HG03175 (cell line): ENCODE results near the gene ACAA1.
"Not testable (repeated sequence)": the region's sequence is repeated elsewhere in the genome, so short reads cannot be mapped to it uniquely, and the experiment has no call there.

ENCODE experiments used
- ATAC-seq: cut with Tn5 transposase; IDR thresholded peaks from one replicate; pipeline ENCODE4 v1.9.1; 2021; ENCODE audit warnings: mild to moderate bottlenecking, moderate library complexity; ENCODE audit not compliant: unreplicated experiment

ACAA1 gene

GRCh38 chr3:38107911-38108648, 28.8 kb downstream of the ACAA1 start:
- no peak for ATAC-seq

DNA sequence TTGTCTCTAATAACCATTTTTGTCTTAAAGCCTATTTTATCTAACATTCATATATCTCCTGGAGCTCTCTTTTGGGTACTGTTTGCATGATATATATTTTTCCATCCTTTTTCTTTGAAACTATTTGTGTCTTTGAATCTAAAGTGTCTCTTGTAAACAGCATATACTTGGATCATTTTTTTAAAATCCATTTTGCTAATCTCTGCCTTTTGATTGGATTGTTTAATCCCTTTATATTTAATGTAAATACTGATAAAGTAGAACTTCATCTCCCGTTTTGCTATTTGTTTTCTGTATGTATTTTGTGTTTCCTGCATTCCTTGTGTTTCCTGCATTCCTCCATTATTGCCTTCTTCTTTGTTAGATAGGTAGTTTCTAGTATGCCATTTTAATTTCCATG, 31.4 kb downstream of the ACAA1 start:
- ATAC-seq = no peak

- ATAC-seq = no peak
Observed at GRCh38 chr3:38102444-38102814, 34.5 kb downstream of the ACAA1 start.

DNA sequence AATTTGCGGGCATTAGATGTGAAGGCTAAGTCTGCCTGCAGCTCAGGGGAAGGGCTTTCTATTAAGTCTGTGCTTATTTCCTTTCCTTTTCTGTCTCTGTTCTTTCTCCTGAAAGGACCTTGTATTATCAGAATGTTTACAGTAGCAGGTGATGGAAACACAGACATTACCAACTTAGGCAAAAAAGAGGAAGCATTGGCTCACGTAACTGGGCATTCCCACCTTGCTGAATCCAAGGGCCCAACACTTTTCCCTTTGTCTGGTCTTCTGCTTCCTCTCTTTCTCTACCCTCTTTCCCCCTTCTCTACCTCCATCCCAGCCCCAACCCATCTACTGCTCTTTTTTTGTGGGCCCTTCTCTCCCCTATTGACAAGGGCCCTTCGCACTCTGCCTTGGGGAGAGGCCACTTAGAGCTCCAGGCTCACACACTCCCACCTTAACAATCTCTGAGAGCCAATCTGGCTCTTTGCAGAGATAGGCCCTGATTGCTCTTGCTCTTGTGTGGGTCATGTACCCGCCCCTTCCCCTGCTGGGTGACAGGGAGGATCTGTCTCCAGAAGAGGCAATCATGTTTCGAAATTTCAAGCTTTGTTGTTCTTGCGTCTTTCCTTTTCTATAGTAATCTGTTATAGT, 35.0 kb downstream of the ACAA1 start:
- no peak for ATAC-seq

DNA sequence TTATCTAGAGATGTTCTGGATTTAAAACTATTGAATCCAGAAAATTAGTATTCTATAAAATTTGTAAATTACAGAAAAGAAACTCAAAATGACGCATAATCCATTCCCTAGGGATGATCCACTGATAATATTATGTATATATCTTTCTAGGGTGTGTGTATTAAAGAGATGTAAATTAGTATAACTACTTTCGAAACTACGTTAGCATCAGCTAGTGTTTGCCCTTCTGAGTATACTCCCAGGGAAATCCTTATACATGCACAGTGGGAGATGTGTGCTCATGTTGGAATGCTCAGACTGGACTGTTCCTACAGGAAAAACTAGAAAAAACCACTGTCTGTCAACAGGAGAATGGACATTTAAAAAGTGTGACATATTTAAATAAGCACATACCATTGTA, 36.4 kb downstream of the ACAA1 start:
- no peak for ATAC-seq

DNA sequence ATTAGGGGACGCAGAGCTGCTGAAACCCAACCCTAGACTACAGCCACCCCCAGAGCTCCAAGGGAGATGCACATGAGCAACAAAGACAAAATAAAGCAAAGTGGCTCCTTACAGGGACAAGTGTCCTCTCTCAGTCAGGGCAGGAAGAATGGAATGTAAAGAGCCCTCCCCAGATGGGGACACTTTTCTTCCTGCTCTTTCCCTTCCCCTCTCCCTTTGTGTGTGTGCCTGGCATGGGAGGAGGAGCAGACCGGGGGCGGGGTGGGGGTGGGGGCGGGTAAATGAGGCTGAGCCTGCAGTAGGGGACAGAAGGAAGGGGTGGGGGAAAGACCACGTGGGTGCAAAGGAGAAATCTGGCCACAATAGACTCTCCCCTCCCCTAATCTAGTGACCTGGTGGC, 37.4 kb downstream of the ACAA1 start:
- ATAC-seq = no peak

GRCh38 chr3:38098376-38098723, 38.6 kb downstream of the ACAA1 start:
- no peak for ATAC-seq

- no peak for ATAC-seq
Observed at GRCh38 chr3:38097446-38098375, 39.2 kb downstream of the ACAA1 start.

GRCh38 chr3:38095669-38096483, 41.1 kb downstream of the ACAA1 start:
- ATAC-seq = no peak

DNA sequence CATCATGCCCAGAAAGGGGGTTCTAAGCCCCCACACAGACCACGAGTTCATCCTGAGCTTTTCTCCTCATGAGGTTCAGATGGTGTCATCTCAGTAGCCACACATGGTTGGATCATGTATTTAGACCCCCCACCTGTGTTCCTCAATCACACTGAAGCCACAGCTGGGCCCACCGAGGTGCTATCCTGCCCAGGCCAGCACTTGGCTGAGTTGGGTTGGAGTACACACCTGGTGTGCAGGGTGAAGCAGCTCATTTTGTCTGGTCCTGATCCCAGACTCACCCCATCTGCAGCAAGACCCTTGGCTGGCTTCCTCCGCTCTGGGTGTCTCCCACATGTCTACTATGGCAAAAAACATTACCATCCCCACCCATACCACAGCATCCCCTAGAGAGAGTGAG, 41.9 kb downstream of the ACAA1 start:
- ATAC-seq = no peak

GRCh38 chr3:38090453-38090852, 46.5 kb downstream of the ACAA1 start:
- ATAC-seq = no peak

GRCh38 chr3:38089163-38089562, 47.8 kb downstream of the ACAA1 start:
- ATAC-seq = no peak

DNA sequence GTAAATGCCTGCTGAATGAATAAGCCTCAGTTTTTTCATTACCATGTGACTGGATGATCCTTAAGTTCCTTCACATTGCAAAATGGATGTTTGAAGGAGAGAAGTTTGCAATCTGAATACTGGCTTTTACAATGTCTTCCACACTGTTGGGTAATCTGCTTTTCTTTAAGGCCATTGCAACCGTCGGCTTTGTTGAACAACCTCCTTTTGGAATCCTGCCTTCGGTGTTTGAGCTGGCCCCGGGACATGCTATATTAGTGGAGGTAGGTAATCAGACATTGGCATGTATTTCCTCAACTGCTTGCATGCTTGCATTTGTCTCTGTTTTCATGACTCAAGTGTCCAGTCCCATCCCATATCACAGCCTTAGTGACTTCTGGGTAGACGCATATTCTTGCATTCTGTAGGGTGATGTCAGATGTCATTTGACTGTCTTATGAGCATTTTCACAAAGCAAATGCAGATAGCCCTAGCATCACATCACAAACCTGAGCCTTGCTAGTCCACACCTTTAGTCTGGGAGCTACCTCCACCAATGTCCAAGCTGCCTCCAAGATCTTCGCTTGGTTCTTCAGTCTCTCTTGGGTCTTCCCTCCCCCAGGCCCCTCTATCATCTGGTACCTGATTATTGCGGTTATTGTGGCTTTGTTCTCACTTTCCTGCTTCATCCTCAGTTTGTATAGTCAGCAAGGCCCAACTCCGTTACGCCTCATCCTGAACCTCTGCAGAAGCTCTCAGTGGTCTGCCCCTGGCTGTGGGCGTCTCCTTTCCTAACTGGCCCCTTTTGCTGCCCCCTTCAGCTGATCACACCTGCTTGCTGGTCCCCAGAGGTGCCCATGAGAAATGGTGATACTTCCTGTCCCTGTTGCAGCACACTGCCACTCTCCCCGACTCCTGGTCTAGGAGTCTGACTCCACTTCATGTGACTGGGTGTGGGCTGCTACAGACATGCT, 48.5 kb downstream of the ACAA1 start:
- no peak for ATAC-seq

- not testable (repeated sequence) for ATAC-seq
Observed at GRCh38 chr3:38087278-38087677, 49.6 kb downstream of the ACAA1 start.

- no peak for ATAC-seq
Observed at GRCh38 chr3:38086496-38086895, 50.4 kb downstream of the ACAA1 start.

DNA sequence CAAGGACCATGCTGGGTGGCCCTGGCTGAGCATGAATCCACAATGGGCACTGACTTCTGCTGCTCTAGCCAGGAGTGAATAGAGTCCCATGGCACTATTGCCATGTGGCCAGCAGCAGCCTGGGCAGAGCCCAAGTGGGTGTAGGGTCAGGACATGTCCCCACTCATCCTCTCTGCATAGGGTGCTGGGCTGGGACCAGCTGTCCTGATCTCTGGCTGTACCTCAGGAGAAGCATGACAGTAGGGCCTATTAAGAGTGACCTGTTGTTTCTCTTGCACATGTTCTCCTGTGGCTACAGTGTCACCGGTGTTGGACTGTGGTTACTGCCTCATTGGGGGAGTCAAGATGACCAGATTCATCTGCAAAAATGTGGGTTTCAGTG, 51.0 kb downstream of the ACAA1 start:
- no peak for ATAC-seq

- ATAC-seq = no peak
Observed at GRCh38 chr3:38085311-38085942, 51.5 kb downstream of the ACAA1 start.

DNA sequence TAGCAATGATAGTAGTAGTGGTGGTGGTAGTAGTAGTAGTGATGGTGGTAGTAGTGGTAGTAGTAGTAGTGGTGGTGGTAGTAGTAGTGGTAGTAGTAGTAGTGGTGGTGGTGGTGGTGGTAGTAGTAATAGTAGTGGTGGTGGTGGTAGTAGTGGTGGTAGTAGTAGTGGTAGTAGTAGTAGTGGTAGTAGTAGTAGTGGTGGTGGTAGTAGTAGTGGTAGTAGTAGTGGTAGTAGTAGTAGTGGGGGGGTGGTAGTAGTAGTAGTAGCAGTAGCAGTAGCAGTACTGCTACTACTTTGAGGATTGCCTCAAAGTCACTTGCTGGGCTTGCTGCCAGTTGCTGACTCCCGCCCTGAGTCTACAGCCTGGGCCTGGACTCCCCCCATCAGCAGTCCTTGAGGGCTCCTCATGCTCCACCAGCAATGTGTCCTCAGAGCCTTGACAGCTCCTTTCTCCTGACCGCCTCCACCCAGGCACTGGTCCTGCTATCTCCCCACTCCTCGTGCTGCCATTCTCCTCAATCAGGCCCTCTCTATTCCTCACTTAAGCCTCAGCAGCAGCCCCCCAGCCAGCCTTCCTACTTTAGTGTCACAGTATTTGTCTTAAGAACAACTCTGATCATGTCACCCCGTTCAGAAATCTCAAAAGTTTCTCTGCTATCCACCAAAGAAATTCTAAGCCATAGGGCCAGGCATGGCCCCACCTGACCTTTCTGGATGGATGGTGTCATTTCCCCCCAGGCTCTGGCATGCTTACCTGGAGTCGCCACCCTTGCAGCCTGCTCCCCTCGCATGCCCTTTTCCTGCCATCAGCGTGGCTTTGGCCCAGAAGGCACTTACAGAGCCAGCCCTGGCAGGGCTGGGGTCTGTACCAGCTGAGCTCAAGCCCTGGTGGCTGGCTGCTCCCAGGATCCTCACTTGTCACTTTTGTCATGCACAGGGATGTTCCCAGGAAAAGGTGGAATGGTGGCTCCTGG, 52.3 kb downstream of the ACAA1 start:
- ATAC-seq = no peak
